Gastroesophageal sphincter (tissue), 3 donors: Measurements from ENCODE around the gene CRB2.

Experiments used
- CTCF ChIP-seq, 4 experiments: fragments of 200-600 bp in 2 of 4; fragments of 450-650 bp in 2 of 4; sonication (generic) in 1 of 4; IDR thresholded peaks; one replicate each; pipeline ENCODE4 v1.5.1; 2017 to 2019; ENCODE audit warnings: antibody characterized with exemption in 4 of 4, mild to moderate bottlenecking in 2 of 4, moderate library complexity in 2 of 4
- POLR2A ChIP-seq, 2 donors: fragments of 450-650 bp; IDR thresholded peaks; one replicate each; pipeline ENCODE4 v1.6.1; 2017; ENCODE audit warnings: antibody characterized with exemption in 2 of 2, mild to moderate bottlenecking in 2 of 2, moderate library complexity in 1 of 2

GRCh38 chr9:123400926-123401503 lies 45.0 kb downstream of the CRB2 start:
- TF ChIP-seq CTCF (IDR thresholded peaks at IDR 0.05) (no peak), POLR2A (IDR thresholded peaks at IDR 0.05) (no peak)
